HG03064 (cell line): ENCODE results near the gene HNRNPC.
"Not testable (repeated sequence)": the region's sequence is repeated elsewhere in the genome, so short reads cannot be mapped to it uniquely, and the experiment has no call there.

ENCODE experiments used
- ATAC-seq: cut with Tn5 transposase; IDR thresholded peaks from one replicate; pipeline ENCODE4 v1.9.1; 2021; ENCODE audit warnings: low read depth; ENCODE audit not compliant: unreplicated experiment

HNRNPC gene

DNA sequence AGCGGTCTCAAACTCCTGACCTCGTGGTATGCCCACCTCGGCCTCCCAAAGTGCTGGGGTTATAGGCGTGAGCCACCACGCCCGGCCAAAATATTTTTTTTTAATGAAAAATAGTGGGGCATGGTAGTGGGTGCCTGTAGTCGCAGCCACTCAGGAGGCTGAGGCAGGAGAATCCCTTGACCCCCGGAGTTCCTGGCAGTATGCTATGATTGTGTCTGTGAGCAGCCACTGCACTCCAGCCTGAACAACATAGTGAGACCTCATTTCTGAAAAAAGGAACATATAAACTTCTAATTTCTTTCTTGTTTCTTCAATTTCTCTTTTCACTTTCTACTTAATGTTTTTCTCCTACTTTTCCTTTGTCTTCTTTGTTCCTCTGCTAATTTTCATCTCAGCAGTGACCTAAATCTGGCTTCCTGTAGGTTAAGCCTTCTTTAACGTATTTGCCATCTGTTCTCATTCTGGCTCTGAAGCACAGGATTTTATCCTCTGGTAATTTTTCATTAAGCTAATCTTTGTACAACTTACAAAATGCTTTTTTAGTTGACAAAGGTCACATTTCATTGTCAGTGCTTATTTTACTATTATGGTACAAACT lies 6.1 kb upstream of the HNRNPC start:
- ATAC-seq = no peak

DNA sequence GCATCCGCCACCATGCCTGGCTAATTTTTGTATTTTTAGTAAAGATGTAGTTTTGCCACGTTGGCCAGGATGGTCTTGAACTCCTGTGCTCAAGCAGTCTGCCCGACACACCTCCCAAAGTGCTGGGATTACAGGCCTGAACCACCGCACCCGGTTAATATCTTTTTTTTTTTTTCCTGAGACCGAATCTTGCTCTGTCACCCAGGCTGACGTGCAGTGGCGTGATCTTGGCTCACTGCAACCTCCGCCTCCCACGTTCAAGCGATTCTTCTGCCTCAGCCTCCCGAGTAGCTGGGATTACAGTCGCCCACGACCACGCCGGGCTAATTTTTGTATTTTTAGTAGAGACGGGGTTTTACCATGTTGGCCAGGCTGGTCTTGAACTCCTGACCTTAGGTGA lies 3.4 kb upstream of the HNRNPC start:
- not testable (repeated sequence) for ATAC-seq

DNA sequence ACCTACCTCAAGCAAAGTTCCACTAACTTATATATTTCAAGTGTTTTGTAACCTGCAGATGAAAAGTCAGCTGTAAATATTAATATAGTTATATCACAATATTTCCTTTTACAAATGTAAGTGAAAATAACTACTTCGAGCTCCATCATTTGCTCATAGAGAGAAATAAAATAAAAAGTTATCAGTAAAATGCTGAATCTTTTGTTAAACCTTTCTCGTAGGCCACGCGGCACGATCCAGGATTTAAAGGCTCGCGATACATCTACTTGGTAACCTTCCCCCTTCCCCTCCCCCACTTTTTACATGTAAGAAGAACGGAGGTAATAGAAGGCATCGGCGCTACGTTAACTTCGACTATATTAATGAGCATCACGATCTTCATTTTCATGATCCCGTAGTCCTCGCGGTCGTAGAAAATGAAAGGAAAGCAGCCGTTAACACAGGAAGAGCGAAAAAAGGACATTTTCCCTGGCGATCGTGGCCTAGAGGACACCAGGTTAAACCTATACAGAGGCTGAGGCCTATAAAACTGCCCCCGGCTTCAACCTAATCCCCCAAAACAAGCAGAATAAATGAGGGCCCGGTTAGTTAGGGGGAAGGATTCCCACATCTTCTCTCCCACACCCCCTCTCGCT lies 508 bp downstream of the HNRNPC start:
- no peak for ATAC-seq

DNA sequence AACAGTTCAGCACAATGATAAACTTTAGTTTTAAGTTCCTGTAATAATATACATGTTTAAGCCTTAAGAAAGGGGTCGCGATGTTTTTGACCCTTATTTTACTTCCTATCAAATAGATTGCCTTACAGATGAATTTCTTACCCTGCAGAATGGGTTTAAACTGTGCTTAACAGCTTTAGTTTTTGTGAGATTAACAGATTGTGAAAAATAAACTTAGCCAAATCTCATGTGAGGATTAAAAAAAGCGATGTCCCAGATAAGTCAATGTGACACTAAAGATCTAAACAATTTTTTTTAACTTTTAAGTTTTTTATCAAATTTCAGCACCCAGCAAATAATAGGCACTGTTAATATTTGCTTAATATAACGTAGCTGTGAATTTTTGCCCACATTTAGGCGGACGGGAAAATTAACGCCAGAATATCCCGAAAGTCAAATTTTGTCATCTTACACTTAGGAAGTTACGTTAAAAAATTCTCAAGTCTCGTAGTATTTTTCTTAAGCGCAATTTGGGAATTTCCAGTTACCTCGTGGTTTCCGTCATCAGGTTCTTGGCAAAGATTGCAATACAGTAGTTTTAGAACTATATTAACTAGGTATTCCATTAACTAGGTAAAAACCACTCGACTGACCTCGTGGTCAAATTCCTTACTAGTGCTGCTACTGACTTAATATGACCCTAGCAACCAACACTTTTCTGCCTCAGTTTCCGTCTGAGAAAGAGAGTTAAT lies 1.2 kb downstream of the HNRNPC start:
- no peak for ATAC-seq

DNA sequence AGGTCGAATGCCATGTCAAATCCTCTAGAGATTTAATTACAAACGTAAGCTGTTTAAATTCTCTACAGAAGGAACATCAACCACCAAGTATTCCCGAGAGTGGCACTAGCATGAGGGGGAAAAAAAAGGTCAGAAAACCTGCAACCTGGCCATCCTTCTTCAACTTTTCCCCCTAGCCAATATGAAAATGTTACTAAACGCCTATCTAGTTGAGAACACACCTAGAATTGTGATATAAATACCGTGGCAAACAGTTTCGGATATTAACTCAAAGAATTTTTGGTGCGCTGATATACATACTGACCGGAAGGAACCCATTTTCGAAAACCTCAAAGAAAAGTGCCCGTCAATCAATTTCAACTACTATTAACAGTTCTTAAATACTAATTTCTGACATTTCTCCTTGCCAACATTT lies 1.8 kb downstream of the HNRNPC start:
- no peak for ATAC-seq

DNA sequence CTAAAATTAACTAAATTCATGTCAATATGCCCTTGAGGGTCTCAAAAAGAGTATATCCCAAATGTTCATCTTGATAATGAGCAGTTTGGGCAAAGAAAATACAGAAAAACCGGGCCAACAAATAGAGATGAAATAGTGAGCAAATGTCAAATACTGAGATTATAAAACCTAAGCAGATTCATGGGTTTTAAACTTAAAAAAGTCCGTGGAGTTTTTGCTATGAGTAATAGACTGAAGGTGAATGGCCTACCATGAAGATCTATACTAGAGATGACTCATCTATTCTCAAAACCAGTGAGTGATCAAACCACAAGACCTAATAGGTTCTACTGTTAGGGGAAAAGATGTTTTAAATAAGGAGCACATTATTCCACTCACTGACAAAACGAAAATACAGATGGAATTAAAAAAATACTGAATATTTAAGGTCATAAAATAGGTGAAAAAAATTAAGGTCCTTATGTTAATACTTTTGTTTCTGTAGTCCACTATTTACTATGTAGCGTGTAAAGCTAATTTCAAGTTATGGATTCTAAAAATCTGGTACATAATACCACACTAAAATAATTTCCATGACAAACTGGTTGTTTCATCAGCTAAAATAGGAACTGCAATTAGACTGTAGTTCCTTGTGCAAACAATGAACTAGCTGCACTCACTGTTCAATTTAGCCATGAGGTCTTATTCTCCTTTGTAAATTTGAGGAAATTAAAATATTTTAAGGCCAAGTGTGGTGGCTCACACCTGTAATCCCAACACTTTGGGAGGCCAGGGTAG lies 5.0 kb downstream of the HNRNPC start:
- ATAC-seq = no peak

DNA sequence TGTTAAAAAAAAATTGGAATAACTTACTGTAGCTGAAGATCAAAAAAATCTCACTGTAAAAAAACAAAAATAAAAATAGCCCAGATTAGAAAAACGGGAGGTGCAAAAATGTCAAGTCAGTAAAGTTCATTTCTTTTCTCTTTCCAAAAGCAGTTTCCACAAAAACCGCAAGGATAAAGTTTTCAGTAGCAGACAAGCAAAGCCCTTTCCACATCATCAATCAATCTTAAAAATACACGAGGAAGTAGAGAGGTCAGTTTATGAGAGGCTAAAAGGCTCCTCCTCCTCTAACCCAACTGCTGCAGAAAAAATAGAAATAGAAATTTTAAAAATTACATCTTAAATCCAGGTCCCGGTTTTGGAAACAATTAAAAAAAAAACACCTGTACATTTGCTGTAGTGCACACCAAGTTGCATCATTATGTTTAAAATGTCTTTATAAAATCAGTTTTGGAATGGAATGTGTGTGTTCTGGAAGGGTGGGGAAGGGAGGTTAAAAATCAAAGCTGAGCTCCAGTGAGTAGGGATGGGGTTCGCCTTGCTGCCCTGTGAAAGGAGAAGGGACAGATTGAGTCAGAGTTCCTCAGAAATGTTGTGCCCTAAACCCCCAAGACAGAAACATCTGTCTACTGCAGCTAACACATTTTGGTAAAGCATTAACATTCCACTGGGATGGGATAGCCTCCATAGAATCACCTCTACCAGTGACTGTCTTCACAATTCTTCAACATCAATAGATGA lies 5.8 kb downstream of the HNRNPC start:
- no peak for ATAC-seq

DNA sequence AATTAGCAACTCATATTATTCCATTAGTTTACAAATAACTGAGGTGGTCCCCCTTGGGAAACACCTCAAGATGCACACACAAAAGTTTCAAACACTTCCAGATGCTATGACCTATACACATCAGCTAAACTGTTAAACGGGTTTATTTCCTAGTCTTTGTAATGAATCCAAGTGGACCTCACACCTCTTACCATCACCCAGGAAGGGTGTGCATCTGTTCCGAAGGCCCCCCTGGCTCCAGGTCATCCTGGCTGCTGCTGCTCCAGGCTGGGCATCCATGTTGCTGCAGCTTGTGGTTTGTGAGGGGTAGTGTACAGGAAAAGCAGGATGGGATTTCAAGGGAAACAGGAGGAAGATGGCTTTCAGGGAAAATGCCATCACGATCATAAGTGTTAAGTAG lies 6.8 kb downstream of the HNRNPC start:
- no peak for ATAC-seq

DNA sequence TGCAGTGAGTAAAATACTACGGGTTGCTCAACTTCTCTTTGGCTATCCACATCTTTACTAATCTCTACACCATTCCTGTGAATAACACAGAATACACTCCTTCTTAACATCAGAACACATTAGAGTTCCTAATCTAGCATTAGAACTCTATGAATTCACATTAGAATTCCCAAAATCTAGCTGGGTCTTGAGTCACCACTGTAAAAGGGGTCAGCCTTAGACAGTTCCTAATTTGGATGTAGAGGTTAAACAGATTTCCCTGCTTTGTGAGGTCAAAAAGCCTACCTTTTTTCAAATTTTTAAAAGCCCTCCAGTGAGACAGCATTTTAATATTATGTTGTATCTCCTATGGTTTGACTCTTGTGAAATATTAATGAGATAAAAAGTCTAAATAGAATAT lies 7.4 kb downstream of the HNRNPC start:
- no peak for ATAC-seq

DNA sequence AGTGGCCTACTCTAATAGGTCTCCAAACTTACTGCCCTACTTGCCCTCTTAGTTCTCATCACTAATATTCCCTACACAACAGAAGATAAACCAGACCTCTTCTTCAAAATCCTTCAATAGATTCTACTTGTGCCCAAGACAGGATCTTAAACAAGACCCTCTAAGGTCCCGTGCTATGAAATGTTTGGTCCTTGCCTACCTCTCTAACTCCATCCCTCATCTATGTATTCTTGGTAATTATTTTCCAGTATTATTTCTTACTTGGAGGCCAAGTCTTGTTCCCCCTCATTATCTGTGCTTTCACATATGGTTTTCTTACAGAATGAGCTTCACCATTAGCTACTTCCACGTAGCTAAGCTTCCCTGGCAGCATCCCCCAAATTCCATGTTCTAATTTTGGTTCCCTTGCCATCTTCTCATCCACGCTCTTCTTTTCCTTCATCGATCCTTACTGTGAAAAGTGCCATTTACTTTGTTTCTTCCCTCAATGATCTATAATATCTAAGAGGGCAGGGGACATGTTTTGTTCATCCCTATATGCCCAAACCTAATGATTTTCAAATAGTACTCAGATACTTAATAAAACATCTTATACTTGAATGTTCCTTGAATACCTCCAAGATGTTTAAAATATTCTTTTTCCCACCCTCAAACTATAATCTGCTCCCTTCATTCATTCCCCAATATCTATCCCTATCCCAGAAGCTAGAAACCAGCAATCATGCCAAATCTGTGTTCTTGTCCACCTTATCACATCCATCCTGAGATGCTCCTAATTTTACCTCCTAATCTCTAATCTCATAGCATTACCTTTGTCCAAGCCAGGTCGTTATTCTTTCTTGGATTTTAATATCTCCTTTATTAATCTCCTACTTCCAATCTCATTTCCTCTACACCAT lies 10.1 kb downstream of the HNRNPC start:
- ATAC-seq = no peak

DNA sequence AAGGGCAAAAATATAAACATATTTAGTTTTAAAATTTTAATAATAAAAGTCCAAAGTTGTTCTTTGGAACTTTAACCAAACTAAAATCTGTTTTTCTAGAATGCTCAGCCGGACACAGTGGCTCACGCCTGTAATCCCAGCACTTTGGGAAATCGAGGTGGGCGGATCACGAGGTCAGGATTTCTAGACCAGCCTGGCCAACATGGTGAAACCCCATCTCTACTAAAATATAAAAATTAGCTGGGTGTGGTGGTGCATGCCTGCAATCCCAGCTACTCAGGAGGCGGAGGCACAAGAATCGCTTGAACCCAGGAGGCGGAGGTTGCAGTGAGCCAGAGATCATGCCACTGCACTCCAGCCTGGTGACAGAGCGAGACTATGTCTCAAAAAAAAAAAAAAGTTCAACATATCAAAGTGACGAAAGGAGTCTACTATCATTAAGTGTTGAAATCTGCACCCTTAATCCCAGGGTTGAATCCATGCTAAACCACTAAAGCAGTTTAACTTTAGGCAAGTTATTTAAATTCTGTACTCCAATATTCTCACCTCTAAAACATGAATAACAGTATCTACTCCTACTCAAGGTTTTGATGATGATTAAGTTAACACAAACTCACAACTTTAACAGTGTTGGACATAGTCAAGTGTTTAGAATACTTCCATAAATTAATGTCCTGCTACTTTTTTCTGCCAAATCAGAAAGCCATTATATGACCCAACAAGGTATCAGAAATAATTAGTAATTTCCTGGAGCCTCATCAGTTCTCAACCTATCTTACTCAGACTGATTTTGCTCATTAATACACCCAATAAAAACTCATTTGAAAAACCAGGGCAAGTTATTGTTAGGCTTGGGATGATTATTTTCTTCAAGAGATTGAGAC lies 11.0 kb downstream of the HNRNPC start:
- ATAC-seq = no peak

DNA sequence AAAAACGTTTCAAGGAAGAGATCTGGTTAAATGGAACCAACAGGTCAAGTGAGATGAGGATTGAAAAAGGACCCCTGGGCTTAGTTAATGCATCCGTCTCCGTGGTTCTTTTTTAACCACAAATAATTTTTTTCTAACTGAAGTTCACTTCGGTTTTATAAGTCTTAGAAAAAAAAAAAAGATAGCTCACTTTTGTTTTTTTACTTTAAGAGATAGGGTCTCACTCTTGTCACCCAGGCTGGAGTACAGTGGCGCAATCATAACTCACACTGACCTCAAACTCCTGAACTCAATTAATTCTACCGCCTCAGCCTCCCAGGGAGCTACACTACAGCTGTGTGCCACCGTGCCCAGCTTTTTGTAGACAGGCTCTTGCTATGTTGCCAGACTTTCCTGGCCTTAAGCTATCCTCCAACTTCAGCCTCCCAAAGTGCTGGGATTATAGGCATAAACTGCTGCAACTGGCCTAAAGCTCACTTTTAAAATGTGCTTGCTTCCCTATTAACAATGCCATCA lies 11.8 kb downstream of the HNRNPC start:
- no peak for ATAC-seq

DNA sequence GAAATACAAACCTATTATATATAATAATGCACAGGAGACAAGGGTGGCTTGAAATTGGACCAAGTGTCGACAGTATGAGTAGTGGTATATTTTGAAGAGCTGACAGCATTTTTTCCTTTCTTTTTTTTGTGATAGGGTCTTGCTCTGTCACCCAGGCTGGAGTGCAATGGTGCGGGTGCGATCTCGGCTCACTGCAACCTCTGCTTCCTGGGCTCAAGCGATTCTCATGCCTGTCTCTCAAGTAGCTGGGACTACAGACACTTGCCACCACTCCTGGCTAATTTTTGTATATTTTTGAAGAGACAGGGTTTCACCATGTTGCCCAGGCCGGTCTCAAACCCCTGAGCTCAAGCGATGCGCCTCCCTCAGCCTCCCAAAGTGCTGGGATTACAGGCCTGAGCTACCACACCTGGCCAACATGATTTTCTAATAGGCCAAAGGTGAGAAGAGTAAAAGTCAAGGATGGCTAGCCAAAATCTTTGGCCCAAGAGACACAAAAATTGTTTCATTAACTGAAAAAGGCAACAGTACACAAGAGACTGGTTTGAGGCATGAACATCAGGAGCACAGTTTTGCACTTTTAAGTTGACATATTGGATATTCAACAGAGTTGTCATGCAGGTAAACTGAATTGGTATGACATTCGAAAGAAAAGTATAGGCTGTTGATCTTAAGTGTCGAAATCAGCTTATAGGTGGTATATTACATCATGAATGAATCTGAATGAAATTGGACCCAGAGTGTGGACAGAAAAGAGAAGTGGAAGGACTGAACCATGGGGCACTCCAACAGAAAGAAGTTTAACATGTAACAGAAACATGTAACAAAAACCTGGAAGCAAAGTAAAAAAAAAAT lies 12.5 kb downstream of the HNRNPC start:
- ATAC-seq = no peak

DNA sequence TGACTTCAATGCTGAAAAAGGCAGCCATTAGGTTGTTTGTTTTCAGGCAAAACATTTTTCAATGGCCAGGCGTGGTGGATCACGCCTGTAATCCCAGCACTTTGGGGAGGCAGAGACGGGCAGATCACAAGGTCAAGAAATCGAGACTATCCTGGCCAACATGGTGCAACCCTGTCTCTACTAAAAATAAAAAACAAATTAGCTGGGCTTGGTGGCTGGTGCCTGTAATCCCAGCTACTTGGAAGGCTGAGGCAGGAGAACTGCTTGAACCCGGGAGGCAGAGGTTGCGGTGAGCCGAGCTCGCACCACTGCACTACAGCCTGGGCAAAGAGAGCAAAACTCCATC lies 13.2 kb downstream of the HNRNPC start:
- not testable (repeated sequence) for ATAC-seq

DNA sequence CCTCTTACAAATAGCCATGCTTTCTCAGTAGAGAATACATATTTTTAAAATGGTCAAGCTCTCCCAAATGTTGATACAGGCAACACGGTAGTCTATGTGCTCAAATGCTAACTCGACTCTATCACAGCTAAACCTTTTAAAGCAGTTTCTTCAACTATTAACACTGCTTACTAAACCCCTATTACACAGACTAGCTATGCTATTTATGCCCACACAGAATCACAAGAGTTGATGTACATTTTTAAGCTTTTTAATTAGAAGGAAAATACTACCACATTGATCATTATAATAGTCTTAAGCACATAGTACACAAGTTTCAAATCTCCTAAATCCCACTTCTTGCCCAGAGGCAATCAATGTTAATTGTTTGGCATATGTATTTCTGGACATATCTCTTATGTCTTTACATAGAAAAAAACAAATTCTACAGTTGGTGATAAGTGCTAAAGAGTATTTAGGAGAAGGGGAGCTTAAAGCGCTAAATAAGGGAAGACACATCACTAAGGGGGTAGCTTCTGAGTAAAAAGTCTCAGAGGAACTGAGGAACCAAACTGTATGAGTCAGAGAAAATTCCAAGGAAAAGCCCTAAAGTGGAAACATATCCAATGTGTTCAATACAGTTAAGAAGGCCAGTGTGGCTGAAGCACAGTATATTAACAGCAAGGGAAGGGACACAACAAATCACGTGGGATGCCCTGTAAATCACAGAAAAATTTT lies 13.7 kb downstream of the HNRNPC start:
- ATAC-seq = no peak

DNA sequence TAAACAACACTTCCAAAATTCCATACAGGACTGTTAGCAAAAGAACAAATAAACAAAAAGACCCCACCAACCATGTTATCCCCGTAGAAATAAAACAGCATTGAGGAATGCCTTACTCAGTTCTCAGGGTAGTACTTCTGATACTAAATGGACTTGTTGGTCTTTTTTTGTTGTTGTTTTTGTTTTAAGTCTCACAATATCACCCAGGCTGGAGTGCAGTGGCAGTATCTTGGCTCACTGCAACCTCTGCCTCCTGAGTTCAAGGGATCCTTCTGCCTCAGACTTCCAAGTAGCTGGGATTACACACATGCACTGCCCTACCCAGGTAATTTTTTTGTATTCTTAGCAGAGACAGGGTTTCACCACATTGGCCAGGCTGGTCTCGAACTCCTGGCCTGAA lies 17.1 kb downstream of the HNRNPC start:
- no peak for ATAC-seq

DNA sequence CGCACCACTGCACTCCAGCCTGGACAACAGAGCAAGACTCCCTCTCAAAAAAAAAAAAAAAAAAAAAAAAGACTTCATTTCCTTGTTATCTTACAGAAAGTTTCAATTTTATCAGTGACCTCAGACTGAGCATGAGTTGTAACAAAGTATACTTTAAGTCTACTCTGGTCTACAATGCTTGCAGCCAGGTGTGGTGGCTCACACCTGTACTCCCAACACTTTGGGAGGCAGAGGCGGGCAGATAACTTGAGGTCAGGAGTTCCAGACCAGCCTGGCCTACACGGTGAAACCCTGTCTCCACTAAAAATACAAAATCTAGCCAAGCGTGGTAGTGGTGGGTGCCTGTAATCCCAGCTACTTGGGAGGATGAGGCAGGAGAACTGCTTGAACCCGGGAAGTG lies 18.0 kb downstream of the HNRNPC start:
- no peak for ATAC-seq
